ENCODE results near the gene LIMCH1.

The LIMCH1 gene

DNA sequence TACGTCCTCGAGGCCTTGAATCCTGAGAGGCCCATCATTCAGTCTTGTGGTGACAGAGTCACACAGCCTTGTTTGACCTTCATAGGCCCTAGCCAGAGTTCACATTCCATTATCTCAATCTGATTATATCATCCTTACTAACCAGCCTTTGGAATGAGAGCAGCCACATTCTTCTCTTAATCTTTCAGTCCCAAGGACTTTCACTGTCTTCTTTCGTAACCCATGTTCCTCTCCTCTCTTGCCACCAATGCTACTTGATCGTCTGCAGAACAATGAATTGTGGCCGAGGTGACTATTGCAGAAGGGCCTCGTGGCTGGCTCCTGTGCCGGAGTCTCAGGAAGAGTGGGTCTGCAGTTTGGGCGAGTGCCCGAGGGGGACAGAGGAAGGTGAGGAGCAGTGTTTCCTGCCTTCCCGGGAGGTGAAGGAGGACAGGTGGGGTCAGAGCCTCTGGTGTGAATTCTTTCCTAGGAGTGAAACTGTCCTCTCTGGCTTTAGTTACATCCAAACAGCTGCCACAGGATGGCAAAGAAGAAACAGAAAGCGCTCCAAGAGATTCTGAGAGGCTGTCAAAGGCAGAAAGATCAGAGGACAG, 94.6 kb downstream of the LIMCH1 start:
- no peaks in the 10 kb centered on the region for H3K9me3 ChIP-seq (ENCODE audit: insufficient read depth, low read length, severe bottlenecking)
- no peak for DNase-seq
- no peak overlapping the region for H3K4me3 ChIP-seq (ENCODE audit: low read depth in 1 of 2, low read length in 2 of 2)
- H3K4me2 ChIP-seq (ENCODE audit: insufficient read depth, low read length), result no peak overlapping the region
- H3K27ac ChIP-seq (ENCODE audit: low read length), result no peak overlapping the region
- no peaks in the 10 kb centered on the region for H3K79me2 ChIP-seq (ENCODE audit: insufficient read depth, low read length)
- H3K36me3 ChIP-seq (ENCODE audit: insufficient read depth, low read length), result no peaks in the 10 kb centered on the region
- H2AFZ ChIP-seq (ENCODE audit: low read depth, low read length), result no peak overlapping the region
- H3K27me3 ChIP-seq (ENCODE audit: insufficient read depth, low read length, poor library complexity), result peaks cover 5% of the 10 kb centered on the region
- H3K9ac ChIP-seq (ENCODE audit: low read depth, low read length), result no peak overlapping the region
- no peak for ATAC-seq (ENCODE audit: insufficient read depth, low read depth)
- H3K4me1 ChIP-seq (ENCODE audit: insufficient read depth, low read length), result no peaks in the 10 kb centered on the region
- TF ChIP-seq, protein P1, sequence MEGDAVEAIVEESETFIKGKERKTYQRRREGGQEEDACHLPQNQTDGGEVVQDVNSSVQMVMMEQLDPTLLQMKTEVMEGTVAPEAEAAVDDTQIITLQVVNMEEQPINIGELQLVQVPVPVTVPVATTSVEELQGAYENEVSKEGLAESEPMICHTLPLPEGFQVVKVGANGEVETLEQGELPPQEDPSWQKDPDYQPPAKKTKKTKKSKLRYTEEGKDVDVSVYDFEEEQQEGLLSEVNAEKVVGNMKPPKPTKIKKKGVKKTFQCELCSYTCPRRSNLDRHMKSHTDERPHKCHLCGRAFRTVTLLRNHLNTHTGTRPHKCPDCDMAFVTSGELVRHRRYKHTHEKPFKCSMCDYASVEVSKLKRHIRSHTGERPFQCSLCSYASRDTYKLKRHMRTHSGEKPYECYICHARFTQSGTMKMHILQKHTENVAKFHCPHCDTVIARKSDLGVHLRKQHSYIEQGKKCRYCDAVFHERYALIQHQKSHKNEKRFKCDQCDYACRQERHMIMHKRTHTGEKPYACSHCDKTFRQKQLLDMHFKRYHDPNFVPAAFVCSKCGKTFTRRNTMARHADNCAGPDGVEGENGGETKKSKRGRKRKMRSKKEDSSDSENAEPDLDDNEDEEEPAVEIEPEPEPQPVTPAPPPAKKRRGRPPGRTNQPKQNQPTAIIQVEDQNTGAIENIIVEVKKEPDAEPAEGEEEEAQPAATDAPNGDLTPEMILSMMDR (IDR thresholded peaks at IDR 0.05; ENCODE audit: borderline replicate concordance, extremely low read depth, low read length, poor library complexity, severe bottlenecking), result no peak
- TF ChIP-seq EZH2 (IDR thresholded peaks at IDR 0.05; ENCODE audit: borderline replicate concordance, low read depth, low read length, severe bottlenecking), result no peak
- H4K20me1 ChIP-seq (ENCODE audit: insufficient read depth, low read length), result no peaks in the 10 kb centered on the region

- ATAC-seq (ENCODE audit: insufficient read depth, low read depth) (no peak), DNase-seq (no peak)
- Histone ChIP-seq H3K9me3 (ENCODE audit: insufficient read depth, low read length, severe bottlenecking) (no peaks in the 10 kb centered on the region), H3K79me2 (ENCODE audit: insufficient read depth, low read length) (no peaks in the 10 kb centered on the region), H4K20me1 (ENCODE audit: insufficient read depth, low read length) (no peaks in the 10 kb centered on the region), H3K36me3 (ENCODE audit: insufficient read depth, low read length) (no peaks in the 10 kb centered on the region), H3K27me3 (ENCODE audit: insufficient read depth, low read length, poor library complexity) (peaks cover 5% of the 10 kb centered on the region), H3K9ac (ENCODE audit: low read depth, low read length) (no peak overlapping the region), H2AFZ (ENCODE audit: low read depth, low read length) (no peak overlapping the region), H3K4me2 (ENCODE audit: insufficient read depth, low read length) (no peak overlapping the region), H3K4me3 (ENCODE audit: low read depth in 1 of 2, low read length in 2 of 2) (no peak overlapping the region), H3K4me1 (ENCODE audit: insufficient read depth, low read length) (no peaks in the 10 kb centered on the region), H3K27ac (ENCODE audit: low read length) (no peak overlapping the region)
- TF ChIP-seq EZH2 (IDR thresholded peaks at IDR 0.05; ENCODE audit: borderline replicate concordance, low read depth, low read length, severe bottlenecking), result no peak
- TF ChIP-seq, protein P1 (IDR thresholded peaks at IDR 0.05; ENCODE audit: borderline replicate concordance, extremely low read depth, low read length, poor library complexity, severe bottlenecking), result no peak
Measured at GRCh38 chr4:41633321-41633720, 95.4 kb downstream of the LIMCH1 start.

DNA sequence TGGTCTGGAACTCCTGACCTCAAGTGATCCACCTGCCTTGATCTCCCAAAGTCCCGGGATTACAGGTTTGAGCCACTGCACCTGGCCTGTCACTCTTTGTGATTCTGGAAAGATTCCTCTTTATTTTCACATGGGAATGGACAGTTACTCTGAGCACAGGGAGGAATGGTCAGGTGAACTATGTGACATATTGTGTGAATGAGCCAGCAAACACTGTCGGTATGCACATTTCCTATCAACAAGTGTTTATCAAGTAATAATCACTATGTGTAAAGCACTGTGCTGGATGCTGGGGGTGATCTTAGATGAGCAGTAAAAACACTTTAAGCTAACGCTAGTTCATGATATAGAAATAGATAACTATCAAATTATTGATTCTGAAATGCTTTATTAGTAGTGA, 97.5 kb downstream of the LIMCH1 start:
- no peaks in the 10 kb centered on the region for H4K20me1 ChIP-seq (ENCODE audit: insufficient read depth, low read length)
- no peaks in the 10 kb centered on the region for H3K36me3 ChIP-seq (ENCODE audit: insufficient read depth, low read length)
- no peak overlapping the region for H3K4me2 ChIP-seq (ENCODE audit: insufficient read depth, low read length)
- H2AFZ ChIP-seq (ENCODE audit: low read depth, low read length), result no peak overlapping the region
- DNase-seq (no peak), ATAC-seq (ENCODE audit: insufficient read depth, low read depth) (no peak)
- H3K4me1 ChIP-seq (ENCODE audit: insufficient read depth, low read length), result no peaks in the 10 kb centered on the region
- H3K9me3 ChIP-seq (ENCODE audit: insufficient read depth, low read length, severe bottlenecking), result no peaks in the 10 kb centered on the region
- H3K9ac ChIP-seq (ENCODE audit: low read depth, low read length), result no peak overlapping the region
- no peaks in the 10 kb centered on the region for H3K79me2 ChIP-seq (ENCODE audit: insufficient read depth, low read length)
- H3K27ac ChIP-seq (ENCODE audit: low read length), result no peak overlapping the region
- TF ChIP-seq EZH2 (IDR thresholded peaks at IDR 0.05; ENCODE audit: borderline replicate concordance, low read depth, low read length, severe bottlenecking), result no peak
- H3K4me3 ChIP-seq (ENCODE audit: low read depth in 1 of 2, low read length in 2 of 2), result no peak overlapping the region
- H3K27me3 ChIP-seq (ENCODE audit: insufficient read depth, low read length, poor library complexity), result no peaks in the 10 kb centered on the region

DNA sequence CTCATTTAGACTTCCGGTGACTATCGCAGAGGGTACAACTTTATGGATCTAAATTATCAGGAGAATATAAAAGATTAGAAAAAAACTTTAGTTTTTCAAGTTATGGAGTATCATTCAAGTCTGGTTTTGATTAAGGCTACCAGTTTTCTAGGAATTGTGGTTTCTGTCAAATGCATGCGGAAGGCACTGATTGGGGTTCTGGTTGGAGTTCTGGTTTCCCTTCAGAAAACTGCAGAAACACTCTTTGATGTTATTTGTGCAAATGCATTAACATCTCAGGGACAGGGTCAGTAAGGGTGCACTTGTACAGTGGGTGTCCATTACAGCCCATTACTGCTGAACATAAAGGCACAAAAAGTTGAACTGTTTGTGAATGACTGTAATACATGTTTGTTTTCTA, 100.2 kb downstream of the LIMCH1 start:
- no peaks in the 10 kb centered on the region for H3K36me3 ChIP-seq (ENCODE audit: insufficient read depth, low read length)
- no peak overlapping the region for H3K4me3 ChIP-seq (ENCODE audit: low read depth in 1 of 2, low read length in 2 of 2)
- no peaks in the 10 kb centered on the region for H3K79me2 ChIP-seq (ENCODE audit: insufficient read depth, low read length)
- H3K27me3 ChIP-seq (ENCODE audit: insufficient read depth, low read length, poor library complexity), result peaks cover 4% of the 10 kb centered on the region
- DNase-seq, result no peak
- H2AFZ ChIP-seq (ENCODE audit: low read depth, low read length), result no peak overlapping the region
- TF ChIP-seq, protein P1 (IDR thresholded peaks at IDR 0.05; ENCODE audit: borderline replicate concordance, extremely low read depth, low read length, poor library complexity, severe bottlenecking), result no peak
- no peak for TF ChIP-seq EZH2 (IDR thresholded peaks at IDR 0.05; ENCODE audit: borderline replicate concordance, low read depth, low read length, severe bottlenecking)
- H4K20me1 ChIP-seq (ENCODE audit: insufficient read depth, low read length), result no peaks in the 10 kb centered on the region
- H3K27ac ChIP-seq (ENCODE audit: low read length), result no peak overlapping the region
- no peak overlapping the region for H3K4me2 ChIP-seq (ENCODE audit: insufficient read depth, low read length)
- no peak for ATAC-seq (ENCODE audit: insufficient read depth, low read depth)
- H3K4me1 ChIP-seq (ENCODE audit: insufficient read depth, low read length), result no peaks in the 10 kb centered on the region
- no peak overlapping the region for H3K9ac ChIP-seq (ENCODE audit: low read depth, low read length)
- no peaks in the 10 kb centered on the region for H3K9me3 ChIP-seq (ENCODE audit: insufficient read depth, low read length, severe bottlenecking)

Data from DND-41 (cell line).